SJSA1 (cell line): ENCODE measurements around the gene LYPD4. TPM values are rescaled to one million over a fixed set of nuclear protein-coding genes. Genes with fewer than 3 reads are reported as not detected.
A peak's percentile ranks its signal among the peaks of the same experiment; 100 is the strongest.

Experiments
- DNase-seq, 2 experiments: peaks; one replicate each; pipeline ENCODE4 v3.0.0-alpha.2; 2015 to 2020; ENCODE audit warnings: low spot score in 2 of 2, low read depth in 1 of 2
- H3K27ac ChIP-seq: fragments of 250-450 bp; sonication (Bioruptor Pico); 2 replicates; pipeline ENCODE4 v1.5.1; 2020; ENCODE audit warnings: mild to moderate bottlenecking, moderate library complexity
- H3K27me3 ChIP-seq: fragments of 250-450 bp; sonication (Bioruptor Pico); replicated peaks from 2 replicates; pipeline ENCODE4 v1.5.1; 2020; ENCODE audit warnings: mild to moderate bottlenecking, moderate library complexity
- H3K36me3 ChIP-seq: fragments of 250-450 bp; sonication (Bioruptor Pico); 2 replicates; pipeline ENCODE4 v1.5.1; 2020; ENCODE audit warnings: mild to moderate bottlenecking
- H3K4me1 ChIP-seq: fragments of 250-450 bp; sonication (Bioruptor Pico); replicated peaks from 2 replicates; pipeline ENCODE4 v1.6.1; 2021; ENCODE audit warnings: mild to moderate bottlenecking
- H3K4me3 ChIP-seq: fragments of 250-450 bp; sonication (Bioruptor Pico); 2 replicates; pipeline ENCODE4 v1.5.1; 2020; ENCODE audit warnings: mild to moderate bottlenecking
- H3K9me3 ChIP-seq: fragments of 250-450 bp; sonication (Bioruptor Pico); replicated peaks from 2 replicates; pipeline ENCODE4 v1.5.1; 2020; ENCODE audit warnings: mild to moderate bottlenecking
- total RNA-seq: library from RNA; depleted of rRNA; stranded (reverse); fragments of >200 nt; shearing (Covaris generic); gene quantifications from 2 replicates; pipeline ENCODE4 v1.2.3, GENCODE V29; 2014

Gene LYPD4
- total RNA-seq, 1 experiment from 2014 or later: not detected

DNA sequence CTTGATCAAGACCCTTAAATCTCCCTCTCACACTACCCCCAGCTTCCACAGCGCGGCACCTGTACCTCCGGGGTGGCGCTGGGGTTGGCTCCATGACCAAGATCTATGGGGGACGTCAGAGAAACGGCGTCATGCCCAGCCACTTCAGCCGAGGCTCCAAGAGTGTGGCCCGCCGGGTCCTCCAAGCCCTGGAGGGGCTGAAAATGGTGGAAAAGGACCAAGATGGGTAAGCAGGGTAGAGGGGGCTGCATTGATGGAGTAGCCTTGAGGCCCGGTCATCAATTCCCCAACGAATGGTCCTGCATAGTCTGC, 24.5 kb upstream of the LYPD4 start:
- Histone ChIP-seq H3K27ac (no peak overlapping the region), H3K36me3 (peaks cover 97% of the 10 kb centered on the region), H3K4me1 (no peaks in the 10 kb centered on the region)

DNA sequence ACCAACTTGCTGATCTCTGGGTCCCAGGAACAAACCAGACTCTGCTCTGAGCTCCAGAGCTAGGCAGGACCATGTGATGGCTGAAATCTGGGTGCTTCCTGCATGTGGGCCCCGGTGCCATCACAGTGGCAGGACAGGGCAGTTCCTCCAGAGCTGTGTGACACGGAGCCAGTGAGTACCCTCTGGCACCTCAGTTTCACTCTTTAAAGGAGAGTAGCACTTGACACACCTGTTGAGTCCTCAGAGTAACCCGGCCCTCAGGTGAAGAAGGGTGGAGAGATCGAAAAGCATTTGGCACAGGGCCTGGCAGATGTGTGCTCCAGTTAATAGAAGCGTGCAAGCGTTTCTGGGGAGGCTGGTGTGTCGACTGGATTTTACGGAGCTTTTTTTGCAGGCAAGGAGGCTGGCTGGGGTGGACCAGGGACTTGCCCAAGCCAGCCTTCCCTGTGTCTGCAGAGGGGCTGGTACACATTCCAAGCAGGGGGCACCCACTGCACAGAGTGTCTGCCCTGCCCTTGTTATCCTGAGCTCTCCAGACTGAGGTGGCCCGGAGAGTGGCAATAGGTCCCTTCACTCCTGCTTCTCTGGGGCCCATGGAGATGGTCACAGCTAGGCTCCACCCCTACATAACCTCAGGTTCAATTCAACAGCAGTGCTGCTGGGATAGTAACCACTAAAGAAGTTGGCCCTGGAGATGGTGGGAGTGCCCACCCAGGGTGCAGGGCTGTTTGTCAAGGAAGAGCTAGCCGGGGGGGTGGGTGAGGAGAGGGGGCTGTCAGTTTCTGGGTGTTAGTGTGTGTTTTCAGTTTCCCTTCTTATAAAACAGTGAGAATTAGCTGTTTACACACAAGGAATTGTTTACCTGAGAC, 23.9 kb upstream of the LYPD4 start:
- H3K9me3 ChIP-seq: no peaks in the 10 kb centered on the region
- no peak overlapping the region for H3K4me3 ChIP-seq
- H3K4me1 ChIP-seq: no peaks in the 10 kb centered on the region
- no peak for DNase-seq
- H3K36me3 ChIP-seq: peaks cover 100% of the 10 kb centered on the region
- no peak overlapping the region for H3K27ac ChIP-seq
- no peaks in the 10 kb centered on the region for H3K27me3 ChIP-seq

More for the DNA sequence above, 24.5 kb upstream of the LYPD4 start:
- H3K9me3 ChIP-seq: no peaks in the 10 kb centered on the region
- DNase-seq: no peak
- H3K4me3 ChIP-seq: no peak overlapping the region
- no peaks in the 10 kb centered on the region for H3K27me3 ChIP-seq

DNA sequence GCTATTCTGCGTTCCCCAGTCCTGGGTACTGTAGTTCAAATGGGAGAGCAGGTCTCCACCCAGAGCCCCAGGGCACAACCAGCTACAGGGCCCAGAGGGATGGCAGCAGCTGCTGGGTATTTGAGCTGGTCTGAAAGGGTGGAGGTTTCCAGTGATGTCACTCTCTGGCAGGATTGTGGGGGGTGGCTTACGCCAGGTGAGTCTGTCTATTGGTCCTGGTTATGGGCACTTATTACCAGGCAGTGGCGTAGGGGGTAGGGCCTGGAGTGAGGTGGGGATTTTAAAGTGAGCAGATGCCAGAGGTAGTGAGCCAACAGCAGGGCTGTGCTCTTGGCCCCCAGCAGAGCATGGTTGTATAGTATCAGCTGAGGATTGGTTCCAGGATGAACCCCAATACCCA, 21.8 kb upstream of the LYPD4 start:
- H3K4me3 ChIP-seq: no peak overlapping the region
- H3K27me3 ChIP-seq: no peaks in the 10 kb centered on the region
- no peak for DNase-seq
- no peak overlapping the region for H3K27ac ChIP-seq
- peaks cover 5% of the 10 kb centered on the region for H3K4me1 ChIP-seq
- peaks cover 100% of the 10 kb centered on the region for H3K36me3 ChIP-seq
- no peaks in the 10 kb centered on the region for H3K9me3 ChIP-seq

DNA sequence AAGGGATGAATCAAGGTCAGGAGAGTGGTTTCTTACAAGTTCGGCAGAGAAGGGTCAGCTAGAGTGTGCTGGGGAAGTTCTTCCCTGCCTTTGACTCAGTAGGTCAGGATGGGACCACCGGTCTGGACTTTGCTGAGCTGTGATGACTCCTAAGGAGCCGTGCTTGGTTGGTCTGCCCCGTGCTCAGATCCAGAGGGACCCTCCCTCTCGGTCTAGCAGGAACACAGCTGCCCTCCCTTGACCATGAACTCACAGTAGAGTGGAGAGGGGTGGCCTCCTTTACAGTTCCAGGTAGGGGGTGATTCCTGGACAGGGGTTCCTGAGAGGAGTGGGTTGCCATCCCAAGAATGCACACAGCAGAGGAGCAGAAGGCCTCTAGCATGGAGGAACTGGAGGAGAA, 19.9 kb upstream of the LYPD4 start:
- H3K27ac ChIP-seq: no peak overlapping the region
- peaks cover 93% of the 10 kb centered on the region for H3K36me3 ChIP-seq
- no peak overlapping the region for H3K4me3 ChIP-seq
- DNase-seq: no peak
- no peaks in the 10 kb centered on the region for H3K9me3 ChIP-seq
- H3K4me1 ChIP-seq: peaks cover 10% of the 10 kb centered on the region
- H3K27me3 ChIP-seq: no peaks in the 10 kb centered on the region

DNA sequence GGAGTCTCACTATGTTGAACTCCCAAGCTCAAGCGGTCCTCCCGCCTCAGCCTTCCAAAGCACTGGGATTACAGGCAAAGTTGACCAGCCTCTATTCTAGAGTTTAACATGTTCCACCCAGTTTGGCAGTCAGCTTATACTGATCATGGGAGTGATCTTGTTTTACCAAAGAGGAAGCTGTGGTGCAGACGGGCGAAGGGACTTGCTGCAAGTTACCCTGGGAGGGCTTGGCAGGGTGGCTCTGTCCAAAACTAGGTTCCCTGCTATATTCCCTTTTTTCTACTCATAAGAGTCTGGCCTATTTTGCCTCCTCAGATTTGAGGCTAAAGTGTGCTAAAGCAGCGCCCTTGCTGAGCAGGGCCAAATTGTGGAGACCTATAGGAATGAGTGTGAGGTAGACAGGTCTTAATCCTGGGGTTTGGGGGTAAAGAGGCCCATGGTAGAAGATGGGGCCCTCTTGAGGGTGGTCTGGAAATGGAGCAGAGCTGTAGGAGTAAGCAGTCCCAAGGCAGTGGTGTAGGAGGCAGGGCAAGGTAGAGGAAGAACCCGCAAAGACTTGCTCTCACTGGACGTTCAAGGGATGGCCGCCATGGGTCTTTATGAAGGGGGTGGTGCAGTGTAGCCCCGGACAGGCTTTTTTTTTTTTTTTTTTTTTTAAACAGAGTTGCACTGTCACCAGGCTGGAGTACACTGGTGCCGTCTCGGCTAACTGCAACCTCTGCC, 18.9 kb upstream of the LYPD4 start:
- no peak for DNase-seq
- Histone ChIP-seq H3K27me3 (peaks cover 7% of the 10 kb centered on the region; the same call in 1 of the 2 replicates), H3K27ac (no peak overlapping the region), H3K4me1 (peaks cover 14% of the 10 kb centered on the region), H3K36me3 (peaks cover 83% of the 10 kb centered on the region), H3K4me3 (no peak overlapping the region), H3K9me3 (no peaks in the 10 kb centered on the region)

DNA sequence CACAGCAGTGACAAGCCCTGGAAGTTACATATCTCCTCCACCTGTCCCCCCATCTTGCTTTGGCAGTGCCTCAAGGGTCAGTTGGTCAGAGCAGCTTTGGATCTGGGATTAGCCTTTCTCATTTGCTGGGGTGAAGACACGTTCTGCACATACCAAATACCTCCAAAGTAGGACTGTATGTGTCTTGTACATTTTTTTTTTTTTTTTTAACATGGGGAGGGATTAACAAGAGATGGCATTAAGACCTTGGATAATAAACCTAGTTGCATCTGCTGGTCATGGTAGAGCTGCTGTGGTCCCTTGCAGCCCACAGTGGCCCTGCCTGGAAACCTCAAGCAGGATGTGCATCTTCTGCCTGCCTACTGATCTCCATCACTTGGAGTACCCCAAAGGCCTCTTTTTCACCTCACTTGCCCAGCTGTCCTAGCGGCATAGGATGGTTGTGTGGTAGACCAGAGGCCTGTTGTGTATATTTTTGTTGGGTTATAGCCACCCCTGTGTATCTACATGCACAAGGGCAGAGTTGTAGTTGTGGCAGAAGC, 18.0 kb upstream of the LYPD4 start:
- Histone ChIP-seq H3K27ac (no peak overlapping the region), H3K9me3 (no peaks in the 10 kb centered on the region), H3K4me1 (peaks cover 14% of the 10 kb centered on the region), H3K27me3 (peaks cover 16% of the 10 kb centered on the region), H3K36me3 (peaks cover 75% of the 10 kb centered on the region), H3K4me3 (no peak overlapping the region)
- no peak for DNase-seq

DNA sequence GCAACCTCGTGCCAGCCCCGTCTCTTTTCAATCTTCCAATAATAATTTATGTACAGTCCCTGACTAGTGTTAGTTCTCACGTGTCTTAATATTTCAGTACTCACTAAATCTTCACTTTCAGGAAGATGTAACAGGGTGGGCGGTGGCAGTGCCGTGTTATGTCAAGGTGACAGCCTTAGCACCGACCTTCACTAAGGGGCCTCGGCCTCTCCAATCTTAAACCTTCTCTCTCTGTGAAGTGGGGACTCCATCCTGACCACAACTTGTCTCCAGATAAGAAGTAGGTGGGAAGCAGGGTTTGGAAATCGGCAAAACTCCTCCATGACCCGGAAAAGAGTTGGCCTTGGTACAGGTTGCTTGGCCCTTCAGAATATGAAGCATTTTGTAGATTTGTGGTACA, 17.4 kb upstream of the LYPD4 start:
- peaks cover 14% of the 10 kb centered on the region for H3K4me1 ChIP-seq
- no peaks in the 10 kb centered on the region for H3K9me3 ChIP-seq
- peaks cover 68% of the 10 kb centered on the region for H3K36me3 ChIP-seq
- no peak for DNase-seq
- H3K27me3 ChIP-seq: peaks cover 19% of the 10 kb centered on the region
- no peak overlapping the region for H3K4me3 ChIP-seq
- H3K27ac ChIP-seq: no peak overlapping the region

DNA sequence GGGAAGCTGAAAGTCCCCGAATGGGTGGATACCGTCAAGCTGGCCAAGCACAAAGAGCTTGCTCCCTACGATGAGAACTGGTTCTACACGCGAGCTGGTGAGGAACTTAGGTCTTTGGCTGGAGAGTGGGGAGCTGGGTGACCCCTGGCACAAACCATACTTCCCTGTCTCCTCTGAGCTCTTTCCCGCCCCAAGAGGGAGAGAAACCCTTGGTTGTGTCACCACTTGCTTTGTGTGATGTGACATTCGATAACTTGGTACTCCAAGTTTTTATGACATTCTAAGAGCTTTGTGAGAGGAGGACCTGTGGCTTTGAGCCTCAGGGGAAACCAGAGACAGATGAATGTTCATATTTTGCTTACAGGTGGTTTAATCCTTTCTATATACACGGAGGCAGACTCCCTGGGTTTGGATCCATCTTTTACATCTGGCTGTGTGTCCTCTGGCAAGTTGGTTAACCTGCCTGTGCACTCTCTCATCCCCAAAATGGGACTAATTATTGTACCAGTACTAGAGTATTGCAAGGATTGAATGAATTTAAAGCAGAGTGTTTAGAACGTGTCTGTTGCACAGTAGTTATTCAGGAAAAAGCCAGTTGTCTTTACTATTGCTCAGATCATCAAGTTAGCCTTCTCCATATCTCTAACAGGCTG, 16.8 kb upstream of the LYPD4 start:
- H3K4me1 ChIP-seq: peaks cover 14% of the 10 kb centered on the region
- H3K27me3 ChIP-seq: peaks cover 19% of the 10 kb centered on the region
- H3K9me3 ChIP-seq: no peaks in the 10 kb centered on the region
- peak overlapping the region; percentile 76 for H3K27ac ChIP-seq
- no peak for DNase-seq
- H3K4me3 ChIP-seq: peak overlapping the region; percentile 89
- H3K36me3 ChIP-seq: peaks cover 62% of the 10 kb centered on the region

DNA sequence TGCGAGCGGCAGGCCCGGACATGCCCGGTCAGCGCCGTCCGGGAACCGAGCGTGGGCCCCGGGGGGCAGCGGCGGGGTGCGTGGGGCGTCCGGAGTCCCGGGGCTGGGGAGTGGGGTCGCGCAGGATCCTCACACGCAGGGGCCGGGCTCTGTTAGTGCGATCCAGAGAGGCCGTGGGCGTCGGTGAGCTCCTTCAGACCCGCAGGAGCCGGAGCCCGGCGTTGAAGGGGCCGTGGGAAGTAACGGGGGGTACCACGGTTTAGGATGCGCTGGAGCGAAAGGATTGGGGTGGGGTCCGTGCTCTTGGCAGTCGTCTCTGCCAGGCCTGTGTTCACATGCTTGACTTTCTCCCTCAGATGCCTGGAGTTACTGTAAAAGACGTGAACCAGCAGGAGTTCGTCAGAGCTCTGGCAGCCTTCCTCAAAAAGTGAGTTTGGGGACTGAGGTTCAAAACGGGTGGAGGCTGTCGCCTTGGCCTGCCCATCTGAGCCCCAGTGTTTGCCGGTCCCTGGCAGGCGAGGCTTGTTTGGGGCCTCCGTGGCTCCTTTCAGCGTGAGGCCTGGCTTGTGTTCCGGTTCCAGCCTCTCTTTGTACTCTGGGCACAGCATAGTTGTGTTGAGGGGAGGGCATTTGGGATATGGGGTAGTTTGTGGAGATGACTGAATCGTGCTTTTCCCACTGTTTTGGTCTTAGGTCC, 16.1 kb upstream of the LYPD4 start:
- Histone ChIP-seq H3K9me3 (no peaks in the 10 kb centered on the region), H3K4me1 (peaks cover 14% of the 10 kb centered on the region), H3K36me3 (peaks cover 55% of the 10 kb centered on the region), H3K27me3 (peaks cover 19% of the 10 kb centered on the region), H3K4me3 (peak overlapping the region; percentile 89), H3K27ac (peak overlapping the region; percentile 76)
- no peak for DNase-seq

DNA sequence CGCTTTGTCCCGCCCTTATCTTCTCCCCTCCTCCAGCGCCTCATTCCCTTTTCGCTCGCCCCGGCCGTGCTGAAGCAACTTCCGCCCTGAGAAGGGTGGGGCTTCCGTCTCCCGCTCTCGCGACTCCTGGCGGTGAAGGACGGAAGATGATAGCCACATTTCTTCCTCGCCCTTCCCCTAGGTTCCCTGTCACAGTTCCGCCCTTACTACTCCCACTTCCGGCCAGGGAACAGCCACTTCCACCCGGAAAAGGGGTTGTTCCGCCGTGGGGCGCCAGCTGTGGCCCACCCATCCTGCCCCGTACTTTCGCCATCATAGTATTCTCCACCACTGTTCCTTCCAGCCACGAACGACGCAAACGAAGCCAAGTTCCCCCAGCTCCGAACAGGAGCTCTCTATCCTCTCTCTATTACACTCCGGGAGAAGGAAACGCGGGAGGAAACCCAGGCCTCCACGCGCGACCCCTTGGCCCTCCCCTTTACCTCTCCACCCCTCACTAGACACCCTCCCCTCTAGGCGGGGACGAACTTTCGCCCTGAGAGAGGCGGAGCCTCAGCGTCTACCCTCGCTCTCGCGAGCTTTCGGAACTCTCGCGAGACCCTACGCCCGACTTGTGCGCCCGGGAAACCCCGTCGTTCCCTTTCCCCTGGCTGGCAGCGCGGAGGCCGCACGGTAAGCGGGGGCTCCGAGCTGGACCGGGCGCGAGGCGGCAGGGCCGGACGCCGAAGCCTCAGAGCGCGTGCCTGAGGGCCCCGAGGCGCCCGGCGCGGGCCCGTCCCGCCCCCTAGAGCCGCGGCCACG, 15.3 kb upstream of the LYPD4 start, which contains the start of gene RPS19:
Gene RPS19, plus strand, starts transcription at position 638 of the 801 bp plus-strand sequence. CDS start 520 bp downstream, outside the sequence.
- H3K4me3 ChIP-seq: peak within 1 kb of the TSS; percentile 89
- DNase-seq: peak; percentile 98 to 99
- peak within 1 kb of the TSS; percentile 76 for H3K27ac ChIP-seq
- peaks cover 25% of the 10 kb centered on the region for H3K27me3 ChIP-seq
- H3K36me3 ChIP-seq: peaks cover 48% of the 10 kb centered on the region
- H3K4me1 ChIP-seq: peaks cover 14% of the 10 kb centered on the region
- no peaks in the 10 kb centered on the region for H3K9me3 ChIP-seq

DNA sequence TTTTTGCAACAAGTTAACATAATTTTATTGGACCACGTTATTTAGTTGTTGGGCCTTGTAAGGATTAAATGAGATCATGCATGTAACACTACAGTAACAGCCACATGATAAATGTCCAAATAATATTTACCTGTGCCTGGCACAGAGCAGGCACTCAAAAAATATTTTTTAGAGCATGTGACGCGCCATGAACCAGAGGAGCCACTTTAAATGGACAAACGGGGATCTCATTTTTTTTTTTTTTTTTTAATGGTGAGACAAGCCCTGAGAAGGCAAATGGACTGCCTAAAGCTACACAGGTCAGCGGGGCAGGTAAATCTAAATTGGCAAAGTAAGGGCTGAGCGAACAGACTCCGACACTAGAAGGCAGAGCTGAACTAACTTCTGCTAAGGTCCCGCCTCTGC, 14.7 kb upstream of the LYPD4 start:
- no peaks in the 10 kb centered on the region for H3K9me3 ChIP-seq
- H3K27me3 ChIP-seq: peaks cover 31% of the 10 kb centered on the region
- no peak overlapping the region for H3K27ac ChIP-seq
- H3K4me1 ChIP-seq: peaks cover 14% of the 10 kb centered on the region
- H3K4me3 ChIP-seq: peak overlapping the region; percentile 89
- peaks cover 42% of the 10 kb centered on the region for H3K36me3 ChIP-seq
- no peak for DNase-seq

DNA sequence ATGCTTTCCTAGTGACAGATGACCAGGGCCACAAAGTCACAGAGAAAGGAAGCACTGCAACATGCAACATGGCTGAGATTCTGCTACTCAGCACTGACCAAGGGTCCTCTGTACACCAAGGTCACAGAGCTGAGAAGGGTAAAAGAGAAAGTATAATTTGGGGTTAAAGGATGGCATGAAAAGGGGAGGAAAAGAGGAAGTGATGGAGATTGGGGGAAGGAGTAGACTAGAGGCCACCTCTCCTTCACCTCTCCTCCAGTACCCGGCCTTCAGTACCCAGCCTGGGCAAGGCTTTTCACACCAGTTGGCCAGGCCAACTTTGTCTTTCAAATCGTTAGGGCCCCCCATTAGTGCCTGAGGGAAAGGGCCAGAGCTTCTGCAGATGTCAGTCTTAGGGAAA, 9.3 kb upstream of the LYPD4 start:
- no peaks in the 10 kb centered on the region for H3K4me1 ChIP-seq
- H3K9me3 ChIP-seq: no peaks in the 10 kb centered on the region
- DNase-seq: no peak
- H3K4me3 ChIP-seq: no peak overlapping the region
- no peaks in the 10 kb centered on the region for H3K36me3 ChIP-seq
- no peak overlapping the region for H3K27ac ChIP-seq
- H3K27me3 ChIP-seq: peaks cover 74% of the 10 kb centered on the region
